PC-3 (cell line): Measurements from ENCODE around the gene NUDT19. TPM values are rescaled to one million over a fixed set of nuclear protein-coding genes. Genes with fewer than 3 reads are reported as not detected.
"Not testable (repeated sequence)": the region's sequence is repeated elsewhere in the genome, so short reads cannot be mapped to it uniquely, and the experiment has no call there.

Experiments used
- ATAC-seq: fragments of 200-7000 bp; cut with Tn5 transposase; 2 replicates; pipeline ENCODE4 v1.9.1; 2020; ENCODE audit warnings: mild to moderate bottlenecking, moderate library complexity
- BruUV-seq: library from RNA; stranded (reverse); fragments of 400-500 nt; replicated peaks from 2 replicates; lab custom pipeline; 2021; lab: Mats Ljungman, UMichigan
- CTCF ChIA-PET: fragments of 300-600 bp; sonication (Branson Sonifier 250); formaldehyde crosslinking; loops from one replicate; lab custom pipeline; 2022; ENCODE audit warnings: antibody characterized with exemption; lab: Charles Lee
- POLR2A ChIA-PET: fragments of 300-600 bp; sonication (Branson Sonifier 250); formaldehyde crosslinking; loops from one replicate; lab custom pipeline; 2022; ENCODE audit warnings: antibody characterized with exemption; ENCODE audit not compliant: unreplicated experiment; lab: Charles Lee
- DNase-seq: peaks from one replicate; pipeline ENCODE4 v3.0.0-alpha.2; 2015
- H2AFZ ChIP-seq: fragments of 300-600 bp; sonication (generic); 2 replicates; pipeline ENCODE4 v1.6.0; 2016; ENCODE audit warnings: antibody characterized with exemption, low read length
- H3F3A ChIP-seq: fragments of 300-600 bp; sonication (generic); one replicate; pipeline ENCODE4 v1.6.0; 2017; ENCODE audit warnings: antibody characterized with exemption, low read length, control low read depth, mild to moderate bottlenecking; ENCODE audit not compliant: unreplicated experiment
- H3K27ac ChIP-seq: fragments of 300-600 bp; sonication (generic); 2 replicates; pipeline ENCODE4 v1.5.1; 2016; ENCODE audit warnings: mild to moderate bottlenecking, low read length
- H3K27me3 ChIP-seq: fragments of 300-600 bp; sonication (generic); 2 replicates; pipeline ENCODE4 v1.6.1; 2016; ENCODE audit warnings: low read length, mixed read lengths
- H3K36me3 ChIP-seq: fragments of 300-600 bp; sonication (generic); 2 replicates; pipeline ENCODE4 v1.6.1; 2016; ENCODE audit warnings: low read depth, mixed run types, low read length, mixed read lengths
- H3K4me1 ChIP-seq: fragments of 300-600 bp; sonication (generic); 2 replicates; pipeline ENCODE4 v1.5.1; 2016; ENCODE audit warnings: low read length; ENCODE audit not compliant: insufficient read depth
- H3K4me2 ChIP-seq: fragments of 300-600 bp; sonication (generic); 2 replicates; pipeline ENCODE4 v1.6.0; 2016; ENCODE audit warnings: low read length
- H3K4me3 ChIP-seq: fragments of 300-600 bp; sonication (generic); 2 replicates; pipeline ENCODE4 v1.5.1; 2016; ENCODE audit warnings: mild to moderate bottlenecking, low read length, mixed read lengths
- H3K79me2 ChIP-seq: fragments of 300-600 bp; sonication (generic); 2 replicates; pipeline ENCODE4 v1.6.1; 2017; ENCODE audit warnings: low read length, mixed read lengths
- H3K9ac ChIP-seq: fragments of 300-600 bp; sonication (generic); 2 replicates; pipeline ENCODE4 v1.6.0; 2016; ENCODE audit warnings: mild to moderate bottlenecking, low read length
- H3K9me2 ChIP-seq: fragments of 300-600 bp; sonication (generic); replicated peaks from 2 replicates; pipeline ENCODE4 v1.6.1; 2016; ENCODE audit warnings: mixed run types, low read length, mixed read lengths
- H3K9me3 ChIP-seq: fragments of 300-600 bp; sonication (generic); 2 replicates; pipeline ENCODE4 v1.6.1; 2016; ENCODE audit warnings: low read length, mixed read lengths
- H4K20me1 ChIP-seq: fragments of 300-600 bp; sonication (generic); 2 replicates; pipeline ENCODE4 v1.6.1; 2016; ENCODE audit warnings: low read length, mixed read lengths
- CTCF ChIP-seq: fragments of 300-600 bp; sonication (generic); conservative IDR thresholded peaks from 2 replicates; pipeline ENCODE4 v1.5.1; 2017; ENCODE audit warnings: antibody characterized with exemption, low read depth, mild to moderate bottlenecking, low read length
- EZH2 ChIP-seq: fragments of 300-600 bp; sonication (generic); IDR thresholded peaks from one replicate; pipeline ENCODE4 v1.6.1; 2017; ENCODE audit warnings: antibody characterized with exemption, mild to moderate bottlenecking, low read length; ENCODE audit not compliant: unreplicated experiment
- EZH2phosphoT487 ChIP-seq: fragments of 300-600 bp; sonication (generic); IDR thresholded peaks from 2 replicates; pipeline ENCODE4 v1.6.1; 2018; ENCODE audit warnings: mild to moderate bottlenecking, antibody characterized with exemption, low read length, borderline replicate concordance
- intact Hi-C: fragments of 100-400 bp; cut with micrococcal nuclease; formaldehyde crosslinking; loops from 2 replicates; pipeline ENCODE4 v1.9.0; 2023
- total RNA-seq: library from RNA; depleted of rRNA; stranded (reverse); fragments of >200 nt; gene quantifications from 2 replicates; pipeline ENCODE4 v1.2.3, GENCODE V29; 2014

Gene NUDT19
- total RNA-seq, 1 experiment from 2014 or later: 13.3 TPM

- H3K36me3 ChIP-seq: not testable (repeated sequence)
- peak overlapping the region; percentile 90; the same call in 1 of the 2 replicates for H3K4me3 ChIP-seq
Observed at GRCh38 chr19:32694851-32695250, 3.2 kb downstream of the NUDT19 start.

GRCh38 chr19:32695506-32695905, 3.9 kb downstream of the NUDT19 start:
- H3K36me3 ChIP-seq, ATAC-seq, intact Hi-C loops, H3K27me3 ChIP-seq, POLR2A ChIA-PET, H2AFZ ChIP-seq, DNase-seq, BruUV-seq, H4K20me1 ChIP-seq, H3K27ac ChIP-seq, H3K4me3 ChIP-seq, H3K9me2 ChIP-seq, H3K4me2 ChIP-seq, H3K9ac ChIP-seq, CTCF ChIA-PET, H3K9me3 ChIP-seq, H3F3A ChIP-seq: not testable (repeated sequence)
- Histone ChIP-seq H3K79me2 (peaks cover 82% of the 10 kb centered on the region), H3K4me1 (peaks cover 18% of the 10 kb centered on the region)

More at GRCh38 chr19:32694851-32695250, 3.2 kb downstream of the NUDT19 start:
- H3K79me2 ChIP-seq: peaks cover 80% of the 10 kb centered on the region
- H3K9me3 ChIP-seq, H3F3A ChIP-seq, ATAC-seq, H3K27me3 ChIP-seq, H2AFZ ChIP-seq, H4K20me1 ChIP-seq, H3K27ac ChIP-seq, BruUV-seq, CTCF ChIA-PET, H3K9ac ChIP-seq, DNase-seq, H3K9me2 ChIP-seq, POLR2A ChIA-PET: not testable (repeated sequence)
- peak overlapping the region; percentile 99; the same call in 1 of the 2 replicates for H3K4me2 ChIP-seq
- H3K4me1 ChIP-seq: peaks cover 18% of the 10 kb centered on the region
- intact Hi-C loops: loop anchor here (5.0 kb wide), 2 partner anchors 232 to 277 kb away; partner anchors contain the start of genes CEP89 and FAAP24

GRCh38 chr19:32696771-32697170, 5.2 kb downstream of the NUDT19 start:
- ATAC-seq, H4K20me1 ChIP-seq, H3K4me1 ChIP-seq, H3K9me3 ChIP-seq, CTCF ChIA-PET, H3F3A ChIP-seq, H2AFZ ChIP-seq, H3K9ac ChIP-seq, H3K27ac ChIP-seq, POLR2A ChIA-PET, DNase-seq, H3K4me2 ChIP-seq, H3K27me3 ChIP-seq, BruUV-seq, intact Hi-C loops, H3K4me3 ChIP-seq, H3K9me2 ChIP-seq, H3K36me3 ChIP-seq: not testable (repeated sequence)
- H3K79me2 ChIP-seq: peaks cover 84% of the 10 kb centered on the region

GRCh38 chr19:32700129-32700528, 8.5 kb downstream of the NUDT19 start:
- intact Hi-C loops, H3K4me2 ChIP-seq, DNase-seq, H3K27me3 ChIP-seq, H3F3A ChIP-seq, H3K9me3 ChIP-seq, CTCF ChIA-PET, ATAC-seq, H3K9ac ChIP-seq, H4K20me1 ChIP-seq, POLR2A ChIA-PET, H3K27ac ChIP-seq, H3K9me2 ChIP-seq, H3K4me3 ChIP-seq, BruUV-seq, H2AFZ ChIP-seq, H3K4me1 ChIP-seq: not testable (repeated sequence)
- Histone ChIP-seq H3K79me2 (peaks cover 77% of the 10 kb centered on the region), H3K36me3 (peaks cover 21% of the 10 kb centered on the region)

- intact Hi-C loops: no loop called here
- Histone ChIP-seq H3K9me2 (no peaks in the 10 kb centered on the region), H3K9me3 (no peaks in the 10 kb centered on the region), H3K9ac (no peak overlapping the region), H3K36me3 (peaks cover 21% of the 10 kb centered on the region), H3K79me2 (peaks cover 73% of the 10 kb centered on the region), H4K20me1 (no peaks in the 10 kb centered on the region), H3K4me2 (no peak overlapping the region), H3K27me3 (no peaks in the 10 kb centered on the region), H3K27ac (no peak overlapping the region), H2AFZ (no peak overlapping the region), H3K4me3 (no peak overlapping the region), H3K4me1 (no peaks in the 10 kb centered on the region), H3F3A (no peaks in the 10 kb centered on the region)
- DNase-seq (no peak), ATAC-seq (no peak)
- CTCF ChIA-PET: no interaction called here
- TF ChIP-seq CTCF (no peak), EZH2 (no peak), EZH2phosphoT487 (no peak)
- BruUV-seq: no TSS peak
- POLR2A ChIA-PET: no interaction called here
Observed at GRCh38 chr19:32702010-32702409, 10.4 kb downstream of the NUDT19 start.

- BruUV-seq, H3F3A ChIP-seq, H3K9ac ChIP-seq, H4K20me1 ChIP-seq, H3K4me1 ChIP-seq, H2AFZ ChIP-seq, intact Hi-C loops, H3K27ac ChIP-seq, H3K4me3 ChIP-seq, DNase-seq, H3K9me2 ChIP-seq, POLR2A ChIA-PET, CTCF ChIA-PET, ATAC-seq, H3K27me3 ChIP-seq, H3K4me2 ChIP-seq, H3K9me3 ChIP-seq: not testable (repeated sequence)
- H3K79me2 ChIP-seq: peaks cover 62% of the 10 kb centered on the region
- peaks cover 15% of the 10 kb centered on the region for H3K36me3 ChIP-seq
Observed at GRCh38 chr19:32704006-32704405, 12.4 kb downstream of the NUDT19 start.
